ENCODE data around the gene NRF1. TPM values are rescaled to one million over a fixed set of nuclear protein-coding genes. Genes with fewer than 3 reads are reported as not detected.
A peak's percentile ranks its signal among the peaks of the same experiment; 100 is the strongest.

NRF1 gene
- total and polyA plus RNA-seq, 2 of the 13 experiments (the other 11 are each of a cell fraction or from before 2014, with no cell fraction given) = 9.3 to 10.1 TPM

- TF ChIP-seq PATZ1 (CRISPR knock-in tag; IDR thresholded peaks at IDR 0.05) = peak; percentile 24; the same call in 1 of the 2 replicates
- no peak for TF ChIP-seq SNRNP70 (IDR thresholded peaks at IDR 0.05; ENCODE audit: low read depth, low read length)
- TF ChIP-seq ZNF251 (CRISPR knock-in tag; IDR thresholded peaks at IDR 0.05) = no peak
- peak; percentile 72 for TF ChIP-seq ETV6 (CRISPR knock-in tag; conservative IDR thresholded peaks at IDR 0.05)
- TF ChIP-seq ZNF468 (CRISPR knock-in tag; IDR thresholded peaks at IDR 0.05) = no peak
- no peak for TF ChIP-seq MATR3 (CRISPR knock-in tag; IDR thresholded peaks at IDR 0.05)
- TF ChIP-seq NFE2L2 (IDR thresholded peaks at IDR 0.05; ENCODE audit: low read length) = no peak
- no peak for TF ChIP-seq CCAR2 (optimal IDR thresholded peaks at IDR 0.05; ENCODE audit: low read depth, low read length)
- no peak for TF ChIP-seq GTF3A (CRISPR knock-in tag; conservative IDR thresholded peaks at IDR 0.05)
- TF ChIP-seq NR2F1 (CRISPR knock-in tag; IDR thresholded peaks at IDR 0.05) = no peak
- no peak for TF ChIP-seq SNAI1 (CRISPR knock-in tag; IDR thresholded peaks at IDR 0.05; ENCODE audit: borderline replicate concordance)
- no peak for TF ChIP-seq ZBTB42 (CRISPR knock-in tag; IDR thresholded peaks at IDR 0.05)
- TF ChIP-seq, protein P1, sequence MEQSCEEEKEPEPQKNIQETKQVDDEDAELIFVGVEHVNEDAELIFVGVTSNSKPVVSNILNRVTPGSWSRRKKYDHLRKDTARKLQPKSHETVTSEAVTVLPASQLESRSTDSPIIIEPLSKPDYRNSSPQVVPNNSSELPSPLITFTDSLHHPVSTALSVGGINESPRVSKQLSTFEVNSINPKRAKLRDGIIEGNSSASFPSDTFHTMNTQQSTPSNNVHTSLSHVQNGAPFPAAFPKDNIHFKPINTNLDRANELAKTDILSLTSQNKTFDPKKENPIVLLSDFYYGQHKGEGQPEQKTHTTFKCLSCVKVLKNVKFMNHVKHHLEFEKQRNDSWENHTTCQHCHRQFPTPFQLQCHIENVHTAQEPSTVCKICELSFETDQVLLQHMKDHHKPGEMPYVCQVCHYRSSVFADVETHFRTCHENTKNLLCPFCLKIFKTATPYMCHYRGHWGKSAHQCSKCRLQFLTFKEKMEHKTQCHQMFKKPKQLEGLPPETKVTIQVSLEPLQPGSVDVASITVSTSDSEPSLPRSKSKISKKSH (CRISPR knock-in tag; IDR thresholded peaks at IDR 0.05; ENCODE audit: borderline replicate concordance) = peak; percentile 31; the same call in 1 of the 2 replicates
- no peak; the same call in 1 of the 2 replicates for TF ChIP-seq ARNTL (CRISPR knock-in tag; IDR thresholded peaks at IDR 0.05)
- 0 out of 2 replicates have a peak, but pooled peaks have one; percentile 51 for TF ChIP-seq MAF1 (CRISPR knock-in tag; IDR thresholded peaks at IDR 0.05; ENCODE audit: borderline replicate concordance)
- no peak for TF ChIP-seq STAT5B (CRISPR knock-in tag; IDR thresholded peaks at IDR 0.05)
- TF ChIP-seq ZNF563 (CRISPR knock-in tag; IDR thresholded peaks at IDR 0.05) = peak; percentile 87
- TF ChIP-seq ZNF484 (CRISPR knock-in tag; IDR thresholded peaks at IDR 0.05; ENCODE audit: borderline replicate concordance, low read depth) = no peak
- no peak for TF ChIP-seq SNAPC2 (CRISPR knock-in tag; IDR thresholded peaks at IDR 0.05)
- 0 out of 2 replicates have a peak, but pooled peaks have one; percentile 45 for TF ChIP-seq ZNF317 (CRISPR knock-in tag; IDR thresholded peaks at IDR 0.05)
- TF ChIP-seq ZNF207 (IDR thresholded peaks at IDR 0.05; ENCODE audit: borderline replicate concordance) = no peak
- TF ChIP-seq EP300 (IDR thresholded peaks at IDR 0.05; ENCODE audit: low read depth in 2 of 2, low read length in 2 of 2) = no peak
- TF ChIP-seq EP300 (CRISPR knock-in tag; IDR thresholded peaks at IDR 0.05; ENCODE audit: borderline replicate concordance) = no peak; the same call in 1 of the 2 replicates
- TF ChIP-seq ZNF18 (CRISPR knock-in tag; IDR thresholded peaks at IDR 0.05; ENCODE audit: insufficient replicate concordance) = peak; percentile 83
- TF ChIP-seq NFYB (CRISPR knock-in tag; IDR thresholded peaks at IDR 0.05) = no peak
- no peak for TF ChIP-seq RXRA (CRISPR knock-in tag; IDR thresholded peaks at IDR 0.05)
These were observed at the start of gene NRF1 (continued) for GRCh38 chr7:129611246-129612111.
